K562 (cell line): ENCODE results near the gene TEDC1.

Experiments
- ETS2 ChIP-seq: IDR thresholded peaks from 2 replicates; pipeline ENCODE4 v1.6.1; 2016; ENCODE audit warnings: borderline replicate concordance, missing genetic modification characterization, mild to moderate bottlenecking, moderate library complexity, missing compliant biosample characterization; ENCODE audit not compliant: poor library complexity, severe bottlenecking
- RAD21 ChIP-seq, 2 experiments: fragments of 250-450 bp in 1 of 2; fragments of 450-650 bp in 1 of 2; sonication (Bioruptor Pico) in 1 of 2; formaldehyde crosslinking in 1 of 2; IDR thresholded peaks in 1 of 2; conservative IDR thresholded peaks in 1 of 2; 2 replicates each; pipeline versions ENCODE4 v1.4.0 to v1.8.0; 2020 to 2022; ENCODE audit warnings: mild to moderate bottlenecking in 2 of 2, moderate library complexity in 1 of 2

DNA sequence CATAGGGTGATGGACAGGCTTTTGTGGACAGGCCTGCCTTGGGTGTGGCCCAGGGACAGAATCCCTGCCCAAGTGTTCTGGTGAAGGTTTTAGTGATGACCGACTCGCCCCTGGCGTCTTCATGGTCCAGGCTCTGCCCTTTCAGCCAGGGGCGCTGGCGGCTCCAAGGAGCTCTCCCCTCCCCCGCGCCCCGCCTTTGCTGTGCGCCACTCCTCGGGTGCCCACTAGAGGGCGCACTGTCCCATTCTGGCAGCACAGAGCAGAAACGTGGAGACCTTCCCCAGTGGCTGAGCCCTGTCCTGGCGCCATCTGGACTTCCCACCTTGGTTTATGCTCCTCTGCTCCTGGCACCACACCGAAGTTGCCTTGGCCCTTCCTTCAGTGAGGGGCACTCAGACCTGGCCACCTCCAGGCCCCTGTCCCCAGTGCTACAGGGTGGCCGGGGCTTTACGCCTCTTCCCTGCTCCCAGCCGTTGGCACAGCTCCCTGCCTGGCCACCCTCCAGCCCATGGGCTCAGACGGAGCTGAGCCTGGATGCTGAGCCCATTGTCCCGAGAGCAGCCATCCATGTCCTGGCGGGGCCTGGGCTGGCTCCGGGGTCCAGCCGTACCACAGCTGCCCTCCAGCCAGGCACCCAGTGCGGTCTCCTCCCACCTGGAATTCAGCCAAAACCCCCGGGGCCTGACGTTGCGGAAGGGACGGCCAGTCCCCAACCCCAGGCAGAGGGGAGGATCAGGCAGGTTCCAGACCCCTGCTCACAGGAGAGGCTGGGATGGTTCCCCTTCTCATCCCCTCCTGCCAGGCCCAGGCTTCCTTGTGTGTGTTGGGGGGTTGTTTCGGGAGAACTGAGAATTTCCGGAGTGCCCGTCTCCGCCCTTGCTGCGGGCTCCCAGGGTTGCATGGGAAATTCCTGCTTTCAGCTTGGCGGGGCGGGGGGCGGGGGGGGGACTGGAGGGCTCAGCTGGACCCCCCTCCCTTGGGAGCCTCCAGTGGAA is 9.9 kb upstream of the TEDC1 start:
- peak; percentile 39 to 68; a peak in 3 of 4 replicates for TF ChIP-seq RAD21 (CRISPR knock-in tag; conservative IDR thresholded peaks at IDR 0.05 in 1 of 2, IDR thresholded peaks at IDR 0.05 in 1 of 2)
- no peak for TF ChIP-seq ETS2 (tag)
